ENCODE results near the gene B3GALNT1. TPM values are rescaled to one million over a fixed set of nuclear protein-coding genes. Genes with fewer than 3 reads are reported as not detected.
A peak's percentile ranks its signal among the peaks of the same experiment; 100 is the strongest.

Gene B3GALNT1
- total RNA-seq, 1 donor from 2014 or later: 6.3 TPM

- peak in 1 of 2 donors; percentile 17 for DNase-seq (ENCODE audit: low read depth in 2 of 2)
Observed at GRCh38 chr3:161081633-161082032, 23.5 kb downstream of the B3GALNT1 start.

DNA sequence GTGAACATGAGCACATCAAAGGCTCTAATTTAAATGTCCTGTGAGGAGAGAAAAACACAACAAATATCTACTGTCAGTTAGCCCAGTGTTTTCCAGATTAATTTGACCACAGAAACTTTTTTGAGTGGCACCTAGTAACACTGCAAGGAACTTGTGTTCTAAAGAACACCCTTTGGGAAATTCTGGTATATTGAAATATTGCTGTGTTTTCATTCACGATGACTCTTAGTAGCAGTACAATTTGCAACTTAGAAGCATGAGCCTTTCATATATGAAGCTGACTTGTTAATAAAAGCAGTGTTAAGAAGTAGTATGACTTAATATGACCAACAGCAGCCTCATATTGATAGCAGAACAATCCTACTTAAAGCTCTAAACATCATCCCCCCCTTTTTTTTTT lies 32.0 kb downstream of the B3GALNT1 start:
- no peak for DNase-seq (ENCODE audit: low read depth in 2 of 2)

DNA sequence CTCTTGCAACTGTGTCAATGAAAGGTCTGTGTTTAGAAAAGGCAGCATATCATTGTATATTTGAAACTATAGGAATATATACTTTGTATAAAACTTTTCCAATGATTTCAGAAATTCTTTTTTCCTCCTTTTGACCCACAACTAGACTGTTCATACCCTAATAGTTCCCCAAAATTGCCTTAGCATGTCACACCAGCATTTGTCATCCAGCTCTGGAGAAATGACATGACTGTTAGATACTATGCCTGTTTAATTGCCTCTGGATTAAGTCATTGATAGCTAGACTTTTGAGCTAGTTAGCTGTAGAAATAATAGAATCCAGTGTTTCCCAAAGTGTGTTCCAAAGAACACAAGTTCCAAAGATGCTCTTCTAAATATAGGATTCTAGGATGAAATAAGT lies 32.4 kb downstream of the B3GALNT1 start:
- DNase-seq (ENCODE audit: low read depth in 2 of 2): no peak

DNA sequence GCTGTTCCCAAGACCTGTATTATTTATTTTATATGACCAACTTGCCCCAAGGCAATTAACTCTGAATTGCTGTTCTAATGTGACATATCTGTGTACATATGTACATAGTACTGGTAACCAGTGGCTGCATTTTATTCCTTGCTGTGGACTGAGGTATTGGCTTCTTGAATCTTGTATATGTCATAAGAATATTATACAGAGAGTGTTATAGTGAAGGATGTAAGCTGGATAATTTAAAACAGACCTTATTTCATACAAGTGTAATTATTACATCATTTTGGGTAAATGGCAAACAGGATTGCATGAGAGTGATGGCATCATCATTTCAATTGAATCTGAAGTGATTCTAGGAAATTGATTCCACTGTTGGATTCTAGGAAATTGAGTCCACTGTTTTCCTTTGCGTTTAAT lies 32.9 kb downstream of the B3GALNT1 start:
- no peak for DNase-seq (ENCODE audit: low read depth in 2 of 2)

GRCh38 chr3:161070980-161071663 lies 34.0 kb downstream of the B3GALNT1 start:
- no peak for DNase-seq (ENCODE audit: low read depth in 2 of 2)

DNA sequence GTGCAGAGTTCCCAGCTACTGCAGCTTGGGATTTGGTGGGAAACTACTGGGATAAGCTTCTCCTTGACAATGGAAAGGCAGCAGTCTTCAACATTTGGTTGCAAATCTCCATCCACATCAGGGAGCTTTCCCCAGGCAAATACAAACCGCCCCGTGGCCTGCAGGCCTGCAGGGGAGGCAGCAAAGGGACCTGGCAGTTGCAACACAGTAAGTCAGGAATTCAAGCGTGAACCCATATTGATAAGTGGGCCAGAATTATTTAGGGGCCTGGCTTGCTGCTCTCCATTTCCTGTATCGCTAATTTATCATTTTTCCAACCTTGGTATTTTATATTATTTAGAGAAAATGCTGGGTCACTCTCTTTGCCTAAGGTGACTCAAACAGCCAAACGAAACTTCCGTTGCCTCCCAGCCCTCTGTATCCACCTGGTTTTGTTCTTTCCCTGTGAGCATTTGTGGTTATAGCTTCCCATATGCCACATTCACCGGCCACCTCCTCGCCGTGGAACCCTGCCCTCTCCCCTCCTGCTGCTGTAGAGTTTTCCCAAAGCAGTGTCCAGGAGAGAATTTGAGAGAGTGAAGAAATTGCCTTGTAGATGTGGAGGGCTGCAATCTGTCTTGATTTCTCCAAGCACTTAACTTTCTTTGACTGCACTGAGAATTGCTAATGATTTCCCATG lies 34.8 kb downstream of the B3GALNT1 start:
- peak in 1 of 2 donors; percentile 8 for DNase-seq (ENCODE audit: low read depth in 2 of 2)

- peak; percentile 51 to 93 for DNase-seq (ENCODE audit: low read depth in 2 of 2)
Observed at GRCh38 chr3:161069511-161070251, 35.5 kb downstream of the B3GALNT1 start.

GRCh38 chr3:161067335-161067734 lies 37.8 kb downstream of the B3GALNT1 start:
- peak in 1 of 2 donors; percentile 13 for DNase-seq (ENCODE audit: low read depth in 2 of 2)

DNA sequence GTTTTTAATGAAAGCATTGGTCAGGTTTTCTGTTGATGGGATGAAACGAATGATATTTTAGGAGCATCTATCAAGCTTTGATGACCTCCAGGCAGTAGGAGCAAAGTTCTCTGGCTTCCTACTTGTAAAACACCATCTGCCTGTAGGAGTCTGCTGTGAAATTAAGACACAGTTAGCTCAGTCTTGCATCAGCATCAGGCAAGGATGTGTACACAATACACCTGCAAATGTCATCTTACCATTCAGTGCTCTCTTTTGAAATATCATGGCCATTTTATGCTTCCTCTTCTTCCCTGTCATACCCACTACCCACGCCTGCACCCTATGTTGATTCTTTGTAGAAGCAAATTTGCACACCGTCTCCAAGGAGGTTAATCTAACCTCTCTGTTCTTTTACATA lies 38.2 kb downstream of the B3GALNT1 start:
- DNase-seq (ENCODE audit: low read depth in 2 of 2): no peak

DNA sequence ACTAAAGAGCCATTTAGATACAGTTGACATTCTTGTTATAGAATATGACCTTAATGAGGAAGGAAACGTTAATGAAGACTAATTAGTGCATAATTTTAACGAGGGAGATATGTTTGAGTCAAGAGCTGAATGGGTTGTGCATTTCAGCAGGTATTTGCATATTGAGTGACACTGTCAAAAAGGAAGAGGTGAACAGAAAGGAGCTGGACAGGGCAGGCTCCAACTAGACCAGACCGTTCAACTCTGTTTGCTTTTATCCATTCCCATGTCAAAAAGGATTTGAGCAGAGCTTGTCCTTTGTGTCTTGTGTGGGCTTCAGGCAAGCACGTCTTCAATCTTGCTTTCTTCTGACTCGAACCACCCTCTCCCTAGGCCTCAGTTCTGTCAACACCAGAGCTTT lies 40.7 kb downstream of the B3GALNT1 start:
- no peak for DNase-seq (ENCODE audit: low read depth in 2 of 2)

DNA sequence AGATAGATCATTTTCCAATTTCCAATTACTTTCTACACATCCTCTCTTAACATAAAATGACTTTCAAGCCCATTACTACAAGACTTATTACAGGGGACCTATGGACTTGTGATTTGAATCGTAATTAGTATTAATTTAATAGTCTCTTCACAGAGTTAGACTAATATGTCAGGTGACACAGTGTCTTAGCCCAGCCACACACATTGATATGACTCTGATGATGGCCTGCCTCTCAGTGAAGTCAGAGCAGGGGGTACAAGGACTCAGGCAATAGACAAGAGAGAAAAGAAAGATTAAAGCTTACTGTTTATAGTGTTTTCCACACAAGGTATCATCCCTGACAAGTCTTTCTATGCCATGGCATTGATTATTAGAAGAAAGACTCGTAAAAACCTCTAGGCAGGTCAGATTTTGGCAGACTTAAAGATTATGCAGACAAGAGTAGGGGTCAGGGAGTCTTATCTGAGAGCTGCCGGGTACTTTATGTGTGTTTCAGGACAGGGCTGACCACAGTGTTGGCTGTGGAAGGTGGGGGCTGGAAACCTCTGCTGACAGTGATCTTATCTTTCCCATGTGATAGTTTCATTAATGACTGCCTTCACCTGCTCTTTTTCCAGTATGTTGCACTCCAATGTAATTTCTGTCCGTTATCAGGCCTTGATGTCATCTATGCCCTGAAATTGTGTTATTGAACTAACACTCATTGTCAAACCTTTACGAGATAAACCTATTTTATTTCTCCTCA lies 50.1 kb downstream of the B3GALNT1 start:
- no peak for DNase-seq (ENCODE audit: low read depth in 2 of 2)

GRCh38 chr3:161051856-161052255 lies 53.3 kb downstream of the B3GALNT1 start:
- no peak for DNase-seq (ENCODE audit: low read depth in 2 of 2)

DNA sequence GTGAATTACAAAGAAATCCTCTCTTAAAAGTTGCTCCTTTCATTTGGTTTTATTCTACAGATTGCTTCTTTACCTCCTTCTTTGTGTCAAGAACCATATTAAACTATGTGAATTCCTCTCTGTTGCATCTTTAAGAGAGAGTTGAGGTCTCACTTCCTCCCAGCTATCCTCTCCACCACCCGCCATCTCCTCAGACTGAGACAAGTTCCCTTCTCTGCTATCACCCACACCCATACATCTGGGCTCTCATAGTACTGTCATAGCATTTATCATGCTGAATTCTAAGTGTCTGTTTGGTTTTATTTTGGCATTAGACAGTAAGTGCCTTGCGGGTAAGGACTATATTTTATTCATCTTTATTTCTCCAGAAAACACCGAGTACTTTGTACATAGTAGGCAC lies 54.2 kb downstream of the B3GALNT1 start:
- no peak for DNase-seq (ENCODE audit: low read depth in 2 of 2)

DNA sequence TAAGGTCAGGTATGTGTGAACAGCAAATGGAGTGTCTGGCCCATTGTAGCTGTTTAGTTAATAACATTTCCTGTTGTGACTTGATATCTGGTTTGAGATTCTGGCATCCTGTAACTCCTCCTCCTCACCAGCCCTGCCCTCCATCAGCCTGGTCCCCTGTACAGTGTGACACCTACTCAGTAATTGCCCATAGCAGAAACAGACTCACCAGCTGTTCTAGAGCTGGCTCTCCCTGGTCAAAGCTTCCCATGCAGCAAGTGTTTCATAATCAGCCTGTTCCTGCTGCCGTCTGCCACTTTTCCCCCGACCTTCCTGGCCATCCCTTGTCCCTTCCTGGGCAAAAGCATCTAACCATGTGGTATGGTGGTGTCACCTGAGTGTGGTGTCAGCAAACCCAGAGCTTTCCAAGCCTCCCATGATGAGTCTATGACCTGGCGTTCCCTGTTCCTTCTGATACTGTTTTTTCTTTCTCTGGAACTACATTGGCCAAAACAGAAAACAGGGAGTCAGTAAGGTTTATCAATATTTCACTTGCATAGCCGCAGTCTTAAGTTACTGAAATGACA lies 55.4 kb downstream of the B3GALNT1 start:
- no peak for DNase-seq (ENCODE audit: low read depth in 2 of 2)

GRCh38 chr3:161043336-161044035 lies 61.7 kb downstream of the B3GALNT1 start:
- no peak for DNase-seq (ENCODE audit: low read depth in 2 of 2)

DNA sequence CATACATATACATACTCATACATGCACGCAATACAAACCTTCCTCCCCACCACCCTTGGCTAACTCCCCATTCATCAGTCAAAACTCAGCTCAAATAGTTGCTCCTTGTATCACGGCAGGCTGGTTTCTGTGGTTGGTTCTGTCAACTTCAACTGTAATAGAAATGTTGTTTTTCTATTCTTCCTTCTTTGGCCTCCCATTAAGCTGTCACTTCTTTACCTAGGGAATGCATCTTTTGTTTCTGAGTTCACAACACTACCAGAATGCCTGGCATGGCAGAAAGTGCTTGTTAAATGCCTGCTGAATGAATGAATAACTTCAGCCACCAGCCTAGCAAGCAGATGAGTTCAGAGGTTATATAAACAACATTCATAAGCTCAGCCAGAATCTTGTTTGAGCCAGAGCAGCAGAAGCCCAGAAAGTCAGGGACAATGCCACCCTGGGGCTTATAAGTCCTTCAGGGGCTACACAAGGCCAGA lies 63.1 kb downstream of the B3GALNT1 start:
- peak; percentile 6 to 15 for DNase-seq (ENCODE audit: low read depth in 2 of 2)

GRCh38 chr3:161038725-161039124 lies 66.4 kb downstream of the B3GALNT1 start:
- peak; percentile 36 to 43 for DNase-seq (ENCODE audit: low read depth in 2 of 2)

DNA sequence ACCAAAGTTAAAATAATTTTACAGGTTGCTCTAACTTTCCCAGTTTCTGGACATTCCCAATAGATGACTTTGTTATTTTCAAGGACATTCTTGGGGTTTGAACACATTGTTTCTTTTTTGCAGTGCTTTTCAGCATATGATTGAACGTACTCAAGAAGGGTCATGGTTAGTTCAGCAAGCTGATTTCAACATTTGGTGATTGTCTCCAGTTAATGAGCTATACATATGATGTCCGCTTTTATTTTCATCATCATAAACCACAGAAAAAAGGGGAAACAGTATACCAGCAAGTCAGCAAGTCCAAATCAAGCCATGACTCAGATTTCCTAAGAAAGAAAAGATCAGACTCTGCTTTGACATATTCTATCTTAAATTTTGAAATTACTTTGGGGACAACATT lies 69.4 kb downstream of the B3GALNT1 start:
- peak in 1 of 2 donors; percentile 85 for DNase-seq (ENCODE audit: low read depth in 2 of 2)

DNA sequence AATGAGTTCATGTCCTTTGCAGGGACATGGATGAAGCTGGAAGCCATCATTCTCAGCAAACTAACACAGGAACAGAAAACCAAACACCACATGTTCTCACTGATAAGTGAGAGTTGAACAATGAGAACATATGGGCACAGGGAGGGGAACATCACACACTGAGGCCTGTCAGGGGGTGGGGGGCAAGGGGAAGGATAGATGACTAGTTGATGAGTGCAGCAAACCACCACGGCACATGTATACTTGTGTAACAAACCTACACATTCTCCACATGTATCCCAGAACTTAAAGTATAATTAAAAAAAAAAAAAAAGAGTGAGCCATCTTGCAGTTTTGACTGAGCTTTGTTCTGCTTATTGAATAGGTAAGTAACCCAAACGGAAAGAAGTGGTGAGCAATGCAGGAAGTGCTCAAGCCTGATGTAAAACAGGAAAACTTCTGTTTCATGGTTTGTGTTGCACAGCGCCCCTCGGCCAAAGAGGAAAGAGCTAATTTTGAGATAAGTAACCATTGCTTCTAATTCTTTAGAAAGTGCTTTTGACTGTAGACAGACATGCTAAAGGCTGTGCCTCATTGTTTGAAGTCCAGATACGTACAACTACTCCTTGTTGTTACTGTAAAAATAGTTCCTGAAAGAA lies 70.1 kb downstream of the B3GALNT1 start:
- DNase-seq (ENCODE audit: low read depth in 2 of 2): peak; percentile 65 to 87

Measured in lung microvascular endothelial cell (primary cell).